Measurements from ENCODE around the gene UNC80. TPM values are rescaled to one million over a fixed set of nuclear protein-coding genes. Genes with fewer than 3 reads are reported as not detected.

UNC80 gene
- polyA plus RNA-seq, 1 of the 3 experiments (the other 2 are of a cell fraction), result 0.59 TPM

- no peaks in the 10 kb centered on the region for H3K9me2 ChIP-seq
- H3K9ac ChIP-seq, result no peak overlapping the region
- H3K36me3 ChIP-seq (replicated peaks in 1 of 2; ENCODE audit: control insufficient read depth in 1 of 2, insufficient read depth in 2 of 2, low read length in 1 of 2), result peaks cover 0 to 6% of the 10 kb centered on the region in 2 experiments
- DNase-seq, result no peak
- H3F3A ChIP-seq (replicated peaks; ENCODE audit: insufficient read depth), result no peaks in the 10 kb centered on the region
- ChIA-PET CTCF (interaction anchor here (1.0 to 1.8 kb wide), 5 partner anchors 10 to 520 kb away, joined by 3 to 7 read pairs (median 3); partner anchors contain the start of gene MAP2), POLR2A (no interaction called here)
- H3K4me1 ChIP-seq (ENCODE audit: control insufficient read depth in 1 of 2, insufficient read depth in 2 of 2, low read depth in 1 of 2, low read length in 1 of 2), result peaks cover 0 to 12% of the 10 kb centered on the region in 2 experiments; a peak in 1 of 4 replicates
- H3K79me2 ChIP-seq (ENCODE audit: insufficient read depth), result no peaks in the 10 kb centered on the region
- no peak overlapping the region for H2AFZ ChIP-seq (ENCODE audit: low read depth)
- H4K20me1 ChIP-seq (ENCODE audit: insufficient read depth), result no peaks in the 10 kb centered on the region
- TF ChIP-seq RCOR1 (IDR thresholded peaks at IDR 0.05; ENCODE audit: low read length), result no peak
- no peak overlapping the region for H3K27ac ChIP-seq (ENCODE audit: low read depth in 2 of 2, low read length in 1 of 2)
- no peaks in the 10 kb centered on the region for H3K27me3 ChIP-seq (ENCODE audit: insufficient read depth)
- no peak overlapping the region for H3K4me2 ChIP-seq
- no peaks in the 10 kb centered on the region for H3K9me3 ChIP-seq
- no peak overlapping the region for H3K4me3 ChIP-seq (ENCODE audit: low read depth in 2 of 2, low read length in 1 of 2)
Observed at GRCh38 chr2:209943776-209944175, 172.1 kb downstream of the UNC80 start.

- Histone ChIP-seq H3F3A (replicated peaks; ENCODE audit: insufficient read depth) (no peaks in the 10 kb centered on the region), H3K4me1 (ENCODE audit: control insufficient read depth in 1 of 2, insufficient read depth in 2 of 2, low read depth in 1 of 2, low read length in 1 of 2) (peaks cover 0 to 12% of the 10 kb centered on the region in 2 experiments; a peak in 1 of 4 replicates), H4K20me1 (ENCODE audit: insufficient read depth) (no peaks in the 10 kb centered on the region), H3K4me2 (no peak overlapping the region; the same call in 1 of the 2 replicates), H3K27me3 (ENCODE audit: insufficient read depth) (no peaks in the 10 kb centered on the region), H3K9me3 (no peaks in the 10 kb centered on the region), H3K27ac (ENCODE audit: low read depth in 2 of 2, low read length in 1 of 2) (peak overlapping the region in 1 of 2 experiments; percentile 25; a peak in 2 of 4 replicates), H3K36me3 (replicated peaks in 1 of 2; ENCODE audit: control insufficient read depth in 1 of 2, insufficient read depth in 2 of 2, low read length in 1 of 2) (peaks cover 0 to 6% of the 10 kb centered on the region in 2 experiments), H3K4me3 (ENCODE audit: low read depth in 2 of 2, low read length in 1 of 2) (no peak overlapping the region), H3K9me2 (no peaks in the 10 kb centered on the region), H2AFZ (ENCODE audit: low read depth) (no peak overlapping the region), H3K9ac (no peak overlapping the region), H3K79me2 (ENCODE audit: insufficient read depth) (no peaks in the 10 kb centered on the region)
- TF ChIP-seq MEF2A (IDR thresholded peaks at IDR 0.05; ENCODE audit: borderline replicate concordance, low read depth) (no peak), REST (IDR thresholded peaks at IDR 0.05; ENCODE audit: low read depth, low read length) (no peak), NFIC (IDR thresholded peaks at IDR 0.05; ENCODE audit: borderline replicate concordance) (peak; percentile 62), PBX3 (IDR thresholded peaks at IDR 0.05) (peak; percentile 68), GATA2 (CRISPR knock-in tag; IDR thresholded peaks at IDR 0.05) (no peak), RCOR1 (IDR thresholded peaks at IDR 0.05; ENCODE audit: low read length) (no peak), POLR2AphosphoS5 (IDR thresholded peaks at IDR 0.05; ENCODE audit: low read depth, low read length) (no peak), FOSL2 (IDR thresholded peaks at IDR 0.05; ENCODE audit: borderline replicate concordance, low read depth) (peak; percentile 67; the same call in 1 of the 2 replicates), TCF12 (IDR thresholded peaks at IDR 0.05) (peak; percentile 65), JUND (IDR thresholded peaks at IDR 0.05) (peak; percentile 64), MXI1 (IDR thresholded peaks at IDR 0.05; ENCODE audit: low read depth, low read length) (no peak), TEAD4 (IDR thresholded peaks at IDR 0.05; ENCODE audit: borderline replicate concordance, insufficient read depth) (0 out of 2 replicates have a peak, but pooled peaks have one; percentile 25)
- POLR2A ChIA-PET, result no interaction called here
- DNase-seq, result no peak
- CTCF ChIA-PET, result interaction anchor here (0.7 to 4.5 kb wide), 2 partner anchors 14 to 612 kb away, joined by 4 to 18 read pairs; no protein-coding TSS in a partner anchor
- WGBS (ENCODE audit: low lambda C conversion rate), result 68% methylated on average over 1 of the region's 1 CpG
Observed at GRCh38 chr2:209946539-209946938, 174.9 kb downstream of the UNC80 start.
